Activated B cell treated with CpG ODN at 0.5 μM for 24 hours (primary cell): Measurements from ENCODE around the gene ZNF263. TPM values are rescaled to one million over a fixed set of nuclear protein-coding genes. Genes with fewer than 3 reads are reported as not detected.
"Not testable (repeated sequence)": the region's sequence is repeated elsewhere in the genome, so short reads cannot be mapped to it uniquely, and the experiment has no call there.

Experiments
- ATAC-seq: fragments of 200-7000 bp; cut with Tn5 transposase; one replicate; pipeline ENCODE4 v1.10.0; 2021; ENCODE audit warnings: low read depth, mild to moderate bottlenecking, moderate library complexity
- CTCF ChIA-PET: fragments of 350-600 bp; sonication (Branson Sonifier 250); formaldehyde crosslinking; loops from one replicate; lab custom pipeline; 2021; ENCODE audit warnings: antibody characterized with exemption; lab: Charles Lee
- POLR2A ChIA-PET: fragments of 350-600 bp; sonication (Branson Sonifier 250); formaldehyde crosslinking; loops from one replicate; lab custom pipeline; 2021; ENCODE audit warnings: antibody characterized with exemption; lab: Charles Lee
- DNase-seq: peaks from one replicate; pipeline ENCODE4 v3.0.0; 2022
- H3K27ac Mint-ChIP-seq: one replicate; pipeline ENCODE4 v1.8.0; 2020; ENCODE audit warnings: mixed read lengths
- H3K27me3 Mint-ChIP-seq: one replicate; pipeline ENCODE4 v1.8.0; 2021; ENCODE audit warnings: mixed read lengths
- H3K36me3 Mint-ChIP-seq: one replicate; pipeline ENCODE4 v1.8.0; 2021; ENCODE audit warnings: low read depth, mixed read lengths
- H3K4me1 Mint-ChIP-seq: one replicate; pipeline ENCODE4 v1.8.0; 2021; ENCODE audit warnings: mixed read lengths
- H3K4me3 Mint-ChIP-seq: one replicate; pipeline ENCODE4 v1.8.0; 2020; ENCODE audit warnings: mild to moderate bottlenecking, mixed read lengths
- H3K9me3 Mint-ChIP-seq: one replicate; pipeline ENCODE4 v1.8.0; 2020; ENCODE audit warnings: mixed read lengths
- CTCF ChIP-seq: fragments of 200-600 bp; IDR thresholded peaks from one replicate; pipeline ENCODE4 v1.8.0; 2022; ENCODE audit warnings: antibody characterized with exemption, mild to moderate bottlenecking
- intact Hi-C: fragments of 100-400 bp; cut with micrococcal nuclease; formaldehyde crosslinking; loops from one replicate; pipeline ENCODE4 v1.15.1; 2024
- total RNA-seq: library from RNA; stranded (reverse); gene quantifications from 2 replicates; pipeline ENCODE4 v1.2.3, GENCODE V29; 2022

The ZNF263 gene
- total RNA-seq, 1 donor from 2014 or later: 42.9 TPM

GRCh38 chr16:3264137-3265036 is 18.9 kb upstream of the ZNF263 start:
- DNase-seq: peak; percentile 95
- Mint-ChIP-seq H3K27me3 (no peaks in the 10 kb centered on the region), H3K4me1 (peaks cover 27% of the 10 kb centered on the region), H3K27ac (peak overlapping the region; percentile 95), H3K36me3 (peaks cover 35% of the 10 kb centered on the region), H3K4me3 (peak overlapping the region; percentile 89), H3K9me3 (no peaks in the 10 kb centered on the region)
- POLR2A ChIA-PET: interaction anchor here (0.6 to 4.6 kb wide), 17 partner anchors 15 to 1834 kb away, joined by 3 to 82 read pairs (median 4); partner anchors contain the start of genes FLYWCH2, ZNF174, ZNF200 and ZNF213
- ATAC-seq: peak; percentile 89
- intact Hi-C loops: loop anchor here (1.0 to 10.0 kb wide), 6 partner anchors 19 to 236 kb away; partner anchors contain the start of genes TIGD7, ZNF200, ZNF263 and ZNF75A
- TF ChIP-seq CTCF: no peak
- CTCF ChIA-PET: interaction anchor here (1.0 kb wide), 2 partner anchors 18 to 179 kb away, joined by 3 to 5 read pairs; partner anchors contain the start of genes NAA60 and ZNF597

GRCh38 chr16:3266873-3267537 is 16.3 kb upstream of the ZNF263 start:
- Mint-ChIP-seq H3K4me3 (no peak overlapping the region), H3K27ac (no peak overlapping the region), H3K27me3 (no peaks in the 10 kb centered on the region), H3K4me1 (peaks cover 27% of the 10 kb centered on the region), H3K9me3 (no peaks in the 10 kb centered on the region), H3K36me3 (peaks cover 35% of the 10 kb centered on the region)
- no peak for TF ChIP-seq CTCF
- POLR2A ChIA-PET: interaction anchor here (0.7 to 4.6 kb wide), 2 partner anchors 16 to 134 kb away, joined by 3 to 82 read pairs; partner anchors contain the start of genes ZNF174, ZNF263 and ZSCAN32
- ATAC-seq: no peak
- CTCF ChIA-PET: interaction anchor here (0.7 to 1.5 kb wide), 4 partner anchors 10 to 234 kb away, joined by 3 to 8 read pairs (median 4); partner anchors contain the start of genes CLUAP1 and ZNF263
- DNase-seq: no peak
- intact Hi-C loops: loop anchor here (10.0 kb wide), 1 partner anchor 112 kb away; no protein-coding TSS in a partner anchor

- no peak for TF ChIP-seq CTCF
- CTCF ChIA-PET: no interaction called here
- H3K9me3 Mint-ChIP-seq: no peaks in the 10 kb centered on the region
- ATAC-seq (no peak), DNase-seq (no peak)
- no peak overlapping the region for H3K27ac Mint-ChIP-seq
- intact Hi-C loops: loop anchor here (10.0 kb wide), 1 partner anchor 113 kb away; no protein-coding TSS in a partner anchor
- POLR2A ChIA-PET: no interaction called here
- H3K27me3 Mint-ChIP-seq: no peaks in the 10 kb centered on the region
- H3K4me3 Mint-ChIP-seq: no peak overlapping the region
- H3K36me3 Mint-ChIP-seq: peaks cover 35% of the 10 kb centered on the region
- H3K4me1 Mint-ChIP-seq: peaks cover 22% of the 10 kb centered on the region
These were observed 15.0 kb upstream of the ZNF263 start for GRCh38 chr16:3268294-3268693.

- POLR2A ChIA-PET: interaction anchor here (1.2 kb wide), 1 partner anchor 12 kb away, joined by 4 read pairs; the partner anchor contains the start of gene ZNF263
- ATAC-seq, H3K9me3 Mint-ChIP-seq, H3K27ac Mint-ChIP-seq, H3K4me3 Mint-ChIP-seq, CTCF ChIA-PET, intact Hi-C loops, H3K27me3 Mint-ChIP-seq, H3K4me1 Mint-ChIP-seq, DNase-seq: not testable (repeated sequence)
- H3K36me3 Mint-ChIP-seq: peaks cover 23% of the 10 kb centered on the region
These were observed 12.6 kb upstream of the ZNF263 start for GRCh38 chr16:3270718-3271117.

- POLR2A ChIA-PET: not testable (repeated sequence)
These were observed 12.0 kb upstream of the ZNF263 start for GRCh38 chr16:3271281-3271680.

More at GRCh38 chr16:3271281-3271680, 12.0 kb upstream of the ZNF263 start:
- H3K4me1 Mint-ChIP-seq, H3K27me3 Mint-ChIP-seq, H3K9me3 Mint-ChIP-seq, DNase-seq, intact Hi-C loops, H3K4me3 Mint-ChIP-seq, ATAC-seq, H3K27ac Mint-ChIP-seq, CTCF ChIA-PET: not testable (repeated sequence)
- peaks cover 22% of the 10 kb centered on the region for H3K36me3 Mint-ChIP-seq
